Measurements from ENCODE around the gene MAPRE3.

MAPRE3 gene

GRCh38 chr2:26983746-26984145 is 13.3 kb downstream of the MAPRE3 start:
- no peak for DNase-seq (ENCODE audit: insufficient read length, low spot score)
- no peak for FAIRE-seq
- no peak for TF ChIP-seq CTCF (IDR thresholded peaks at IDR 0.05; ENCODE audit: insufficient read depth, missing control alignments)

- DNase-seq (ENCODE audit: insufficient read length, low spot score) (no peak), FAIRE-seq (no peak)
- TF ChIP-seq CTCF (IDR thresholded peaks at IDR 0.05; ENCODE audit: insufficient read depth, missing control alignments): no peak
These were observed 15.4 kb downstream of the MAPRE3 start for GRCh38 chr2:26985807-26986206.

GRCh38 chr2:26986576-26986975 is 16.1 kb downstream of the MAPRE3 start:
- DNase-seq (ENCODE audit: insufficient read length, low spot score) (no peak), FAIRE-seq (no peak)
- TF ChIP-seq CTCF (IDR thresholded peaks at IDR 0.05; ENCODE audit: insufficient read depth, missing control alignments): no peak

GRCh38 chr2:26988058-26988860 is 17.8 kb downstream of the MAPRE3 start:
- no peak for TF ChIP-seq CTCF (IDR thresholded peaks at IDR 0.05; ENCODE audit: insufficient read depth, missing control alignments)
- DNase-seq (ENCODE audit: insufficient read length, low spot score): no peak
- no peak for FAIRE-seq

- FAIRE-seq (no peak), DNase-seq (ENCODE audit: insufficient read length, low spot score) (no peak)
- TF ChIP-seq CTCF (IDR thresholded peaks at IDR 0.05; ENCODE audit: insufficient read depth, missing control alignments): no peak
These were observed 18.7 kb downstream of the MAPRE3 start for GRCh38 chr2:26989156-26989555.

GRCh38 chr2:26991717-26992116 is 21.3 kb downstream of the MAPRE3 start:
- TF ChIP-seq CTCF (IDR thresholded peaks at IDR 0.05; ENCODE audit: insufficient read depth, missing control alignments): no peak
- FAIRE-seq: no peak
- no peak for DNase-seq (ENCODE audit: insufficient read length, low spot score)

- no peak for TF ChIP-seq CTCF (IDR thresholded peaks at IDR 0.05; ENCODE audit: insufficient read depth, missing control alignments)
- DNase-seq (ENCODE audit: insufficient read length, low spot score): no peak
- FAIRE-seq: no peak
These were observed 23.3 kb downstream of the MAPRE3 start for GRCh38 chr2:26993768-26994167.

All from D721Med (cell line).